IgD-negative memory B cell (primary cell): ENCODE measurements around the gene RNF2. TPM values are rescaled to one million over a fixed set of nuclear protein-coding genes. Genes with fewer than 3 reads are reported as not detected.
A peak's percentile ranks its signal among the peaks of the same experiment; 100 is the strongest.
"Not testable (repeated sequence)": the region's sequence is repeated elsewhere in the genome, so short reads cannot be mapped to it uniquely, and the experiment has no call there.

Experiments
- H3K27ac Mint-ChIP-seq, 3 donors: one replicate each; pipeline ENCODE4 v1.8.0; 2020 to 2022; ENCODE audit warnings: mild to moderate bottlenecking in 3 of 3, mixed read lengths in 3 of 3, moderate library complexity in 1 of 3
- H3K27me3 Mint-ChIP-seq: one replicate; pipeline ENCODE4 v1.8.0; 2021; ENCODE audit warnings: mixed read lengths
- H3K36me3 Mint-ChIP-seq: one replicate; pipeline ENCODE4 v1.8.0; 2020; ENCODE audit warnings: mild to moderate bottlenecking, mixed read lengths
- H3K4me1 Mint-ChIP-seq, 3 donors: one replicate each; pipeline ENCODE4 v1.8.0; 2020 to 2022; ENCODE audit warnings: mixed read lengths in 3 of 3, mild to moderate bottlenecking in 1 of 3
- H3K4me3 Mint-ChIP-seq, 4 donors: one replicate each; pipeline ENCODE4 v1.8.0; 2020 to 2022; ENCODE audit warnings: mild to moderate bottlenecking in 4 of 4, mixed read lengths in 4 of 4, moderate library complexity in 3 of 4
- H3K9me3 Mint-ChIP-seq, 3 donors: one replicate each; pipeline ENCODE4 v1.8.0; 2020 to 2021; ENCODE audit warnings: mixed read lengths in 3 of 3, mild to moderate bottlenecking in 1 of 3
- polyA plus RNA-seq: library from polyadenylated mRNA; unstranded; fragments of 300-500 nt; fragmentation: Illumina TruSeq; gene quantifications from one replicate; pipeline ENCODE4 v1.2.3, GENCODE V29; 2021

The RNF2 gene
- polyA plus RNA-seq, 1 donor from 2014 or later = 28.3 TPM

DNA sequence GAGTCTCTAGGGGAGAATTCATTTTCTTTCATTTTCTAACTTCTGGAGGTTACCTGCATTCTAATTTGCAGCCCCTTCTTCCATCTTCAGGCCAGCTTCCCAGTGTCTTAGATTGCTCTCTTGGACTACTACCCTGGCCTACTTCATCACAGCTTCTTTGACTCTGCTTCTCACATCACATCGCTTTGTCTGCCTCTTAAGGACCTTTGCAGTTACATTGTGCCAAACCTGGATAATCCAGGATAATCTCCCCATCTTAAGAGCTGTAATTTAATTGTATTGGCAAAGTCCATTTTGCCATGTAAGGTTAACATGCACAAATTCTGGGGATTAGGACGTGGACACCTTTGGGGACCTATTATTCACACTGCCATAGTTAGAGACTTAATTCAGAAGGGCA is 18.4 kb downstream of the RNF2 start:
- Mint-ChIP-seq H3K36me3 (peaks cover 4% of the 10 kb centered on the region), H3K4me1 (peaks cover 19 to 59% (median 57%) of the 10 kb centered on the region in 3 donors), H3K9me3 (no peaks in the 10 kb centered on the region), H3K4me3 (no peak overlapping the region), H3K27ac (no peak overlapping the region), H3K27me3 (no peaks in the 10 kb centered on the region)

DNA sequence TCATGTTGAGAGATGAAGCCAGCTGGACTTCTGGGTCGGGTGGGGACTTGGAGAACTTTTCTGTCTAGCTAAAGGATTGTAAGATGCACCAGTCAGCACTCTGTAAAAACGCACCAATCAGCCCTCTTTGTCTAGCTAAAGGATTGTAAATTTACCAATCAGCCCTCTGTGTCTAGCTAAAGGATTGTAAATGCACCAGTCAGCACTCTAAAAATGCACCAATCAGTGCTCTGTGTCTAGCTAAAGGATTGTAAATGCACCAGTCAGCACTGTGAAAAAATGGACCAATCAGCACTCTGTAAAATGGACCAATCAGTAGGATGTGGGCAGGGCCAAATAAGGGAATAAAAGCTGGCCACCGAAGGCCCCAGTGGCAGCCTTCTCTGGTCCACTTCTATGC is 19.6 kb downstream of the RNF2 start:
- H3K27ac Mint-ChIP-seq, H3K4me3 Mint-ChIP-seq, H3K9me3 Mint-ChIP-seq, H3K36me3 Mint-ChIP-seq, H3K27me3 Mint-ChIP-seq: not testable (repeated sequence)
- H3K4me1 Mint-ChIP-seq = peaks cover 22 to 53% (median 46%) of the 10 kb centered on the region in 3 donors

DNA sequence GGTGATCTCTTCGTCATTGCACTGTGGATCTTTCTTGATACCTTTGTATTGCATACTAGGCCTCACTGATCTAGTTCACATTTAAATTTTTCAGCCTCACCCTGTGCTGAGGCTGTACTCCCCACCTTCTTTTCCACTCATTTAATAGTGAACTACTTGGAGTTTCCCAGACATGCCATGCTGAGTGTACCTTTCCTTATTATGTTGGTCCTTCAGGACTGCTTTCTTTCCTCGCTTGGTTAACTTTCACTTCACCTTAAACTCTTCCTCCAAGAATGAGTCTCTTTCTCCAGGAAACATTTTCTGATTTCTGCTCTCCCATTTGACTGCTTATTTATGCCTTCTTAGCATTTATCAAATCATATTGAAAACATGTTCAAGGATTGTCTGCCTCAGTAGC is 20.8 kb downstream of the RNF2 start:
- Mint-ChIP-seq H3K9me3 (no peaks in the 10 kb centered on the region), H3K4me1 (peaks cover 22 to 46% (median 41%) of the 10 kb centered on the region in 3 donors), H3K4me3 (no peak overlapping the region), H3K27ac (peak overlapping the region in 1 of 3 donors; percentile 7), H3K36me3 (peaks cover 7% of the 10 kb centered on the region), H3K27me3 (no peaks in the 10 kb centered on the region)

DNA sequence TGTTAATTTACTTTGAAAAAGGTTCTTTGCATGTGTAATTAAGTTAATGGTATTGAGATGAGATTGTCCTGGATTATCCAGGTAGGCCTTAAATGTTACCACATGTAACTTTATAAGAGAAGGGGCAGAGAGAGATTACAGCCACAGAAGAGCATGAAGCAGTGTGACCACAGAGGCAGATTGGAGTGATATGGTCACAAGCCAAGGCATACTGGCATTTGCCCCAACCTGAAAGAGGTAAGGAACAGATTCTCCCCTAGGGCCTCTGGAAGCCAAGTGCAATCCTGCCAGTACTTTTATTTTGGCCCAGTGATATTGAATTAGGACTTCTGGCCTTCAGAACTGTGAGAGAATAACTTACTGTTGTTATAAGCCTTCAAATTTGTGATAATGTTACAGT is 23.0 kb downstream of the RNF2 start:
- Mint-ChIP-seq H3K27ac (no peak overlapping the region), H3K9me3 (no peaks in the 10 kb centered on the region), H3K4me1 (peaks cover 13 to 29% (median 29%) of the 10 kb centered on the region in 3 donors), H3K36me3 (peaks cover 11% of the 10 kb centered on the region), H3K27me3 (no peaks in the 10 kb centered on the region), H3K4me3 (no peak overlapping the region)

DNA sequence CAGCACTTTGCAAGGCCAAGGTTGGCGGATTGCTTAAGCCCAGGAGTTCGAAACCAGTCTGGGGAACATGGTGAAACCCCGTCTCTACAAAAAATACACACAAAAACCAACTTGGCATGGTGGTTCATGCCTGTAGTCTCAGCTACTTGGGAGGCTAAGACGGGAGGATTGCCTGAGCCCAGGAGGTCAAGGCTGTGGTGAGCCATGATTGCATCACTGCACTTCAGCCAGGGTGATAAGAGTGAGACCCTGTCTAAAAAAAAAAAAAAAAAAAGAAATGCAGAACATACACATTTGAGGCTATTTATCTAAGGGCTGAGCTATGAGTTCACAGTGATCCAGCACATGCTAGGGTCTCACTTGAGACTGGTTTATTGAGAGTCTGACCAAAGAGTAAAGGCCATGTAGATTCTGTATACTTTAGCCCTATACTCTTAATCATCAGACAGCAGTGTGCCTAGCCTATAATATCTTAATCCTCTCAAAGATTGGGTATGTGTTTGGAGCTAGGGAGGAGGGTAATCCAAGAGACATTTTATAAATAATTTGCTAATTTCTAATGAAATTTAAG is 23.9 kb downstream of the RNF2 start:
- no peak overlapping the region for H3K4me3 Mint-ChIP-seq
- no peaks in the 10 kb centered on the region for H3K9me3 Mint-ChIP-seq
- H3K27ac Mint-ChIP-seq = no peak overlapping the region
- peaks cover 15 to 31% (median 30%) of the 10 kb centered on the region in 3 donors for H3K4me1 Mint-ChIP-seq
- H3K36me3 Mint-ChIP-seq = peaks cover 14% of the 10 kb centered on the region
- H3K27me3 Mint-ChIP-seq = no peaks in the 10 kb centered on the region

DNA sequence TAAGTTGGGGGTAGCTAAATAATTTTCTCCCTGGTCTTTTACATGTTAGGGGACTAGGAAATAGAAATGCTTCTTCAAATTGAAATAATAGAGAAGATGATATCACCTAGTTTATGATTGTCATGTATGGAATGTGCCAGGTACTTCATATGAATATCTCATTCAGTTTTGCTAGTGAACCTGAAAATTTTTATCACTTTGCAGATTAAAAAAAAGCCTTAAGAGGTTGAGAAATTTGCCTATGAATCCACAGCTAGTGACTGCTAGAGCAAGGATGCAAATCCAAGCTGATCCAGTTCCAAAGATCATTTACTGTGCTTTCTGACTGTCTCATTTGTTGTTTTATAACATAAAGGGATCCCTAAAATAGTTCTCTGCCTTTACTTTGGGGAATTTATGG is 24.7 kb downstream of the RNF2 start:
- Mint-ChIP-seq H3K4me3 (no peak overlapping the region), H3K9me3 (no peaks in the 10 kb centered on the region), H3K4me1 (peaks cover 15 to 34% (median 30%) of the 10 kb centered on the region in 3 donors), H3K27ac (no peak overlapping the region), H3K36me3 (peaks cover 14% of the 10 kb centered on the region), H3K27me3 (no peaks in the 10 kb centered on the region)

DNA sequence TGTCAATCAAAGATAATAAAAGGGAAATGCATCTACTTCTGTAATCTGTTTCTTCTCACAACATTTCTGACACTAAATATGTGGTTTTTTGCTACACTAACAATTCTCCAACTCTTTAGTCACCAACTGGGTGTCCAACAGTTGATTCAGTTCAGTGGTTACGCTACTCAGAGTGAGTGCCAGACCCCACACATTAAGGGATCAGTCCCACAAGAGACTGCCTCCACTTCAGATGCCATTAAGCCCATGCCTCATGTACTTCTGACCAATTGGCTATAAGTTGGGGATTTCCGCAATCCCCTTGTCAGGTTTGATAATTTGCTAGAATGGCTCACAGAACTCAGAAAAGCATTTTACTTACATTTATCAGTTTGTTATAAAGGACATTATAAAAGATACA is 28.4 kb downstream of the RNF2 start:
- H3K27ac Mint-ChIP-seq = no peak overlapping the region
- no peaks in the 10 kb centered on the region for H3K27me3 Mint-ChIP-seq
- H3K36me3 Mint-ChIP-seq = peaks cover 17% of the 10 kb centered on the region
- H3K4me3 Mint-ChIP-seq = no peak overlapping the region
- H3K9me3 Mint-ChIP-seq = no peaks in the 10 kb centered on the region
- H3K4me1 Mint-ChIP-seq = peaks cover 18 to 21% (median 20%) of the 10 kb centered on the region in 3 donors

DNA sequence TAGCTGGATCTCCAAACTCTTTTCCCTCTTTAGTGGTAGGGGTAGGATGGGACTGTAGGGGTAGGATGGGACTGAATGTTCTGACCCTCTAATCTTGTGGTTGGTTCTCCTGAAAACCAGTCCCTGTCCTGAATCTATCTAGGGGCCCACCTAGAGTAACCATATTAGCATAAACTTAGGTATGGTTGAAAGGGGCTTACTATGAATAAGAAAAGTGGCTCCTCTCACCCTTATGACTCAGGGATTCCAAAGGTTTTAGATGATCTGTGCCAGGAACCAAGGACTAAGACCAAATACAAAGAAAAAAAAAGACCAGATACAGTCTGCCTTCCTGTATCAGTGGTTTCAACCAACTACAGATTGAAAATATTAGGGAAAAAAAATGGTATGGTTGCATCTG is 28.9 kb downstream of the RNF2 start:
- no peak overlapping the region for H3K27ac Mint-ChIP-seq
- no peak overlapping the region for H3K4me3 Mint-ChIP-seq
- H3K36me3 Mint-ChIP-seq = peaks cover 17% of the 10 kb centered on the region
- no peaks in the 10 kb centered on the region for H3K27me3 Mint-ChIP-seq
- peaks cover 18 to 20% (median 19%) of the 10 kb centered on the region in 3 donors for H3K4me1 Mint-ChIP-seq
- no peaks in the 10 kb centered on the region for H3K9me3 Mint-ChIP-seq

DNA sequence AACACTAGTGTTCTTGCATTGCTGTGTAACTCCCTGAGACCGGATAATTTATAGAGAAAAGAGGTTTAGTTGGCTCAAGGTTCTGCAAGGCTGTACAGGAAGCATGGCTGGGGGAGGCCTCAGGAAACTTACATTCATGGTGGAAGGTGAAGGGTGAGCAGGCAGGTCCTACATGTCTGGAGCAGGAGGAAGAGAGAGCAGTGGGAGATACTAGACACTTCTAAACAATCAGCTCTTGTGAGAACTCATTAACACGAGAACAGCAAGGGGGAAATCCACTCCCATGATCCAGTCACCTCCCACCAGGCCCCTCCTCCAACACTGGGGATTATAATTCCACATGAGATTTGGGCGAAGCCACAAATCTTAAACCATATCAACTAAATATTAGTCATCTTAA is 30.1 kb downstream of the RNF2 start:
- H3K27ac Mint-ChIP-seq = no peak overlapping the region
- H3K4me1 Mint-ChIP-seq = peaks cover 19 to 25% (median 22%) of the 10 kb centered on the region in 3 donors
- H3K9me3 Mint-ChIP-seq = no peaks in the 10 kb centered on the region
- H3K4me3 Mint-ChIP-seq = no peak overlapping the region
- H3K27me3 Mint-ChIP-seq = no peaks in the 10 kb centered on the region
- peaks cover 19% of the 10 kb centered on the region for H3K36me3 Mint-ChIP-seq

DNA sequence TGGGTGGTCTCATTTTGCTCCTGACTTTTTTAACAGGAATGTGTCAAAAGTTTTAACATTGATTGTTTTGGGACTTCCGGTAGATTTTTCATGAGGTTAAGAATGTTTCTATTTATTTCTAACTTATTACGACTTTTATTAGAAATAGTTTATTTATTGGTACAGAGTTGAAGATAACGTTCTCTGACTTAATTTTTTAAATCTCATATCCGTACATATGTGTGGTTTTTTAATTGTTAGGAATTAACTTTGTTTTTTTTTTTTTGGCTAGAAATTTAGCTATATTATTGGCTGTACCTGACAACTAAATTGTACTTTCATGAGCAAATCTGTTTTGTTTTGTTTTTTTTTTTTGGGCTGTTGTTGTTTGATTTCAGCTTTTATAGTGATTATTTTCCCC is 32.0 kb downstream of the RNF2 start:
- no peaks in the 10 kb centered on the region for H3K9me3 Mint-ChIP-seq
- peaks cover 17 to 27% (median 20%) of the 10 kb centered on the region in 3 donors for H3K4me1 Mint-ChIP-seq

DNA sequence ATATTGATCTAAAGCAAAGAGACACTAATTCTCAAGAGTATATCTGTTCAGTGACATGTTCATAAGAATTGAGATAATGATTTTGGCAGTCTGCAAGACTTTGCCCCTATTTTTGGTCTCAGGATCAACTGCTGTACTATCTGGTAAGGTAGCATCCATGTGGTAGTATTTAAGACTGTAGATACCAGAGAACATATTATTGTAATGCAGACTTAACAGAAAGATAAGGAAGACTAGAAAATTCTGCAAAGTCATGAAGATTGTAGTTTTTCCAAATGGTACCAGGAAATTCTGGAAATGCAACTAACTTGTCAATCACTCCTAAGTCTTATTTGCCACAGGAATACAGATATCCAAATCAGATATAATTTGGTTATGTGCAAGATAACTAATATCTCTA is 35.1 kb downstream of the RNF2 start:
- peaks cover 11% of the 10 kb centered on the region for H3K36me3 Mint-ChIP-seq
- H3K27ac Mint-ChIP-seq = no peak overlapping the region
- H3K27me3 Mint-ChIP-seq = no peaks in the 10 kb centered on the region
- H3K9me3 Mint-ChIP-seq = no peaks in the 10 kb centered on the region
- H3K4me3 Mint-ChIP-seq = no peak overlapping the region
- H3K4me1 Mint-ChIP-seq = peaks cover 11 to 26% (median 18%) of the 10 kb centered on the region in 3 donors

More for the DNA sequence above, 32.0 kb downstream of the RNF2 start:
- peaks cover 14% of the 10 kb centered on the region for H3K36me3 Mint-ChIP-seq
- no peaks in the 10 kb centered on the region for H3K27me3 Mint-ChIP-seq
- H3K4me3 Mint-ChIP-seq = no peak overlapping the region
- no peak overlapping the region for H3K27ac Mint-ChIP-seq

DNA sequence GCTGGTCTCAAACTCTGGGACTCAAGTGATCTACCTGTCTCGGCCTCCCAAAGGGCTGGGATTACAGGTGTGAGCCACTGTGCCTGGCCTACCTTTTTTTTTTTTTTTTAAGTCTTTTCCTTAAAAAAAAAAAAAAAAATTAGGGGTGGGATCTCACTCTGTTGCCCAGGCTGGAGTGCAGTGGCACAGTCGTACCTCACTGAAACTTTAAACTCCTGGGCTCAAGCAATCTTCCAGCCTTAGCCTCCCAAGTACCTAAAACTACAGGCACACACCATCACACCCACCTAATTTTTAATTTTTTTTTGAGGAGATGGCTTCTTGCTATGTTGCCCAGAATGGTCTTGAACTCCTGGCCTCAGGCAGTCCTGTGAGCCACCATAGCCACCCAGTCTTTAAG is 38.5 kb downstream of the RNF2 start:
- Mint-ChIP-seq H3K36me3 (peaks cover 9% of the 10 kb centered on the region), H3K4me1 (peaks cover 2 to 25% (median 24%) of the 10 kb centered on the region in 3 donors), H3K4me3 (no peak overlapping the region), H3K27me3 (no peaks in the 10 kb centered on the region), H3K27ac (peak overlapping the region in 1 of 3 donors; percentile 1), H3K9me3 (no peaks in the 10 kb centered on the region)

DNA sequence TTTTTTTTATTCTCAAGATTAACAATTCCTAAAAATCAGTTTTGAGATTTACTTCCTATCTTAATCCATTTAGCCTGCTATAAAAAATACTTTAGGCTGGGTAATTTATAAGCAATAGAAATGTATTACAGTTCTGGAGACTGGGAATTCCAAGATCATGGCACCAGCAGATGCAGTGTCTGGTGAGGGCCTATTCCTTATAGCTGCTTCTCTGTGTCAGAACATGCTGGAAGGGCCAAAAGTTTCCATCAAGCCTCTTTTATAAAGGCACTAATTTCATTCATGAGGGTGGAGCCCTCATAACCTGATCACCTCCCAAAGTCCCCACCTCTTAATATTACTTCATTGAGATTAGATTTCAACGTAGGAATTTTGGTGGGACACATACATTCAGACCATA is 41.7 kb downstream of the RNF2 start:
- Mint-ChIP-seq H3K4me1 (peaks cover 2 to 16% (median 14%) of the 10 kb centered on the region in 3 donors), H3K9me3 (no peaks in the 10 kb centered on the region), H3K27ac (peak overlapping the region in 1 of 3 donors; percentile 59), H3K36me3 (peaks cover 10% of the 10 kb centered on the region), H3K4me3 (no peak overlapping the region), H3K27me3 (no peaks in the 10 kb centered on the region)

DNA sequence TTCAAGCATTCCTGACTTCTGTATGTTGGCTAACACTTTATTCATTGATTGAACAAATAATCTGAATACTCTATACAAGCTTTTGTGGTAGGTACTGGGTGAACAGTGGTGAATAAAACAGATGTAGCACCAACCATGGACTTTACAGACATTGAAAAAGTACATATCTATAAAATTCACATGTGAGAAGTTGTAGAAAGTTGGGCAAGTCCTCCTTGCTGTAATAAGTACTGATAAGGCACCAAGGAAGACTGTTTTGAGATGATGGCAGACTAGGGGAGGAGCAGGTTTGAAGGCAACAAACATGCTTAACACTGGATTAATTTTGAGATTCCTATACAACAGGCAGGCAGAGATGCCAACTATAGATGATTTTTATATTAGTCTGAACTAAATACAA is 42.4 kb downstream of the RNF2 start:
- Mint-ChIP-seq H3K36me3 (peaks cover 9% of the 10 kb centered on the region), H3K27me3 (no peaks in the 10 kb centered on the region), H3K4me3 (no peak overlapping the region), H3K9me3 (no peaks in the 10 kb centered on the region), H3K27ac (no peak overlapping the region), H3K4me1 (peaks cover 2 to 16% (median 14%) of the 10 kb centered on the region in 3 donors)

DNA sequence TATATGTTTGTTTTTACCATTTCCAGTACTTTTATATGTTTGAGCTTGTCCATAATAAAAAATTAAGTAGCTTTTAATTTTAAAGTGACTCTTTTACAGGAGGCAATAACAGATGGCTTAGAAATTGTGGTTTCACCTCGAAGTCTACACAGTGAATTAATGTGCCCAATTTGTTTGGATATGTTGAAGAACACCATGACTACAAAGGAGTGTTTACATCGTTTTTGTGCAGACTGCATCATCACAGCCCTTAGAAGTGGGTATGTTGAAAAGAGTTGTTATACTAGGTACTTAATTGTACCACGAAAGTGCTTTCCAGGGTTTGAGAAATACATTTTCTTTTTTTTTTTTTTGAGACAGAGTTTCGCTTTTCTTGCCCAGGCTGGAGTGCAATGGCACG is 46.1 kb downstream of the RNF2 start:
- no peaks in the 10 kb centered on the region for H3K9me3 Mint-ChIP-seq
- no peak overlapping the region for H3K27ac Mint-ChIP-seq
- H3K27me3 Mint-ChIP-seq = no peaks in the 10 kb centered on the region
- peaks cover 16% of the 10 kb centered on the region for H3K36me3 Mint-ChIP-seq
- H3K4me3 Mint-ChIP-seq = no peak overlapping the region
- peaks cover 0 to 1% (median under 1%) of the 10 kb centered on the region in 3 donors for H3K4me1 Mint-ChIP-seq

DNA sequence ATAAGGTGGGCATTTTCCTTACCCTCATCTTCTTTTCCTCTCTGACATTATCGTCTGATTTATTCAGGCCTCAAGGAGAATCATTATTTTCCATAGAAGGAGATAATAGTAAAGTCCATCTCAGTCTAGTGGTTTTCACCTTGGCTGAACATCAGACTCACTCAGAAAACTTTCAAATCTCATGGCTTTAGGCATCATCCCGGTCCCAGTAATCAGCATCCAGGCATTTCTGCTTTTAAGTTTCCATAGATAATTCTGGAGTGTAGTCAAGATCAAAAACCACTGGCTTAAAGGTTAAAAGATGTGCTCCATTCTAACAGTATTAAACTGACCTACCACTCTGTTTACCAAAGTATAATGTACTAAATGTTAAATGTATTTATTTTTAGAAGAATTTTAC is 49.4 kb downstream of the RNF2 start:
- no peaks in the 10 kb centered on the region for H3K9me3 Mint-ChIP-seq
- no peak overlapping the region for H3K27ac Mint-ChIP-seq
- peaks cover 19% of the 10 kb centered on the region for H3K36me3 Mint-ChIP-seq
- H3K27me3 Mint-ChIP-seq = no peaks in the 10 kb centered on the region
- H3K4me3 Mint-ChIP-seq = no peak overlapping the region
- no peaks in the 10 kb centered on the region for H3K4me1 Mint-ChIP-seq
